ENCODE results near the gene FAF1. TPM values are rescaled to one million over a fixed set of nuclear protein-coding genes. Genes with fewer than 3 reads are reported as not detected.

The FAF1 gene
- total RNA-seq, 6 experiments from 2014 or later = 24.1 to 32.4 (median 31.6) TPM

DNA sequence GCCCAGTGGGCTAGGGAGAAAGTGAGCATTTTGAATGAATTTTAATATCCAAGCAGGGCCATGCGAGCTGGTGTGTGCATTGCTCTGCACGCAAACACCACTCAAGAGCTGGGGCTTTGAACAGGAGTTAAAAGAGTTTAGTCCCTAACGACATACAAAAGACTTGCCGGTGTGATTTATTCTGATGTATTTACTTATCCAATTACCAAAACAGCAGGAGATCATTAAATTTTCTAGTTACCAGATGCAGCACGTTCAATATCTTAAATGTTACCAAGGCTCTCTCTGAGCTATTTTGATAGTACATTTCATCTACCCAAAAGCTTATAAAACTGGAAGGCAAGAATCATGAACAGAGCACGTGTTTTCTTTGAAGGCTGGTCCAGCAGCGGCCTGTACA is 506.8 kb downstream of the FAF1 start:
- H3K27ac ChIP-seq = no peak overlapping the region
- H3K27me3 ChIP-seq = no peaks in the 10 kb centered on the region
- H3K4me3 ChIP-seq = no peak overlapping the region
- H3K36me3 ChIP-seq = no peaks in the 10 kb centered on the region
- intact Hi-C loops (cut with DNase I) = no loop called here
- WGBS (ENCODE audit: insufficient coverage, low coverage, low lambda C conversion rate, missing lambda C conversion rate) = 92% methylated on average over 7 of the region's 7 CpGs
- no peak for TF ChIP-seq POLR2A (IDR thresholded peaks at IDR 0.05)
- TF ChIP-seq, protein P1, sequence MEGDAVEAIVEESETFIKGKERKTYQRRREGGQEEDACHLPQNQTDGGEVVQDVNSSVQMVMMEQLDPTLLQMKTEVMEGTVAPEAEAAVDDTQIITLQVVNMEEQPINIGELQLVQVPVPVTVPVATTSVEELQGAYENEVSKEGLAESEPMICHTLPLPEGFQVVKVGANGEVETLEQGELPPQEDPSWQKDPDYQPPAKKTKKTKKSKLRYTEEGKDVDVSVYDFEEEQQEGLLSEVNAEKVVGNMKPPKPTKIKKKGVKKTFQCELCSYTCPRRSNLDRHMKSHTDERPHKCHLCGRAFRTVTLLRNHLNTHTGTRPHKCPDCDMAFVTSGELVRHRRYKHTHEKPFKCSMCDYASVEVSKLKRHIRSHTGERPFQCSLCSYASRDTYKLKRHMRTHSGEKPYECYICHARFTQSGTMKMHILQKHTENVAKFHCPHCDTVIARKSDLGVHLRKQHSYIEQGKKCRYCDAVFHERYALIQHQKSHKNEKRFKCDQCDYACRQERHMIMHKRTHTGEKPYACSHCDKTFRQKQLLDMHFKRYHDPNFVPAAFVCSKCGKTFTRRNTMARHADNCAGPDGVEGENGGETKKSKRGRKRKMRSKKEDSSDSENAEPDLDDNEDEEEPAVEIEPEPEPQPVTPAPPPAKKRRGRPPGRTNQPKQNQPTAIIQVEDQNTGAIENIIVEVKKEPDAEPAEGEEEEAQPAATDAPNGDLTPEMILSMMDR (IDR thresholded peaks at IDR 0.05) = no peak
- H3K4me1 ChIP-seq = no peaks in the 10 kb centered on the region
- H3K9me3 ChIP-seq = no peaks in the 10 kb centered on the region
- ATAC-seq (no peak), DNase-seq (no peak)

DNA sequence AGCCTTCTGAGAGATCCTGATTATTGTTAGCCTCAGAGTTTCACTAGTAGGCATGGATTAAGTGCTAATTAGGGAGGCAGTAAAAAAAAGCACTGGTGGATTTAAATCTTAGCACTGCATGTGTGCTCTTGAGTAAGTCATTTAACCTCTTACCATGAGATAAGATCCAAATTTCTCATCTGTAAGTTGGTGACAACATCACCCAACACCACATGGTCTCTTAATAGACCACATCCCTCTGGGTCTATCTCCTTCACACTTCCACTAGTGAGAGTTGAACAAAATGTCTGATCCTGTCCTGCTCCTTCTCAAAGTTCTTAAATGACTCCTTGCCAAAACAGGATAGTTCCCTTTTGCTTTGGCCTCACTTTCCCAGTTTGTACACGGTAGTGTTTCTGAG is 507.4 kb downstream of the FAF1 start:
- H3K36me3 ChIP-seq = no peaks in the 10 kb centered on the region
- H3K4me1 ChIP-seq = no peaks in the 10 kb centered on the region
- no peaks in the 10 kb centered on the region for H3K27me3 ChIP-seq
- no peak overlapping the region for H3K4me3 ChIP-seq
- TF ChIP-seq, protein P1 (IDR thresholded peaks at IDR 0.05) = no peak
- TF ChIP-seq POLR2A (IDR thresholded peaks at IDR 0.05) = no peak
- 91% methylated on average over 1 of the region's 1 CpG for WGBS (ENCODE audit: insufficient coverage, low coverage, low lambda C conversion rate, missing lambda C conversion rate)
- no peaks in the 10 kb centered on the region for H3K9me3 ChIP-seq
- ATAC-seq (no peak), DNase-seq (no peak)
- H3K27ac ChIP-seq = no peak overlapping the region
- intact Hi-C loops (cut with DNase I) = no loop called here

DNA sequence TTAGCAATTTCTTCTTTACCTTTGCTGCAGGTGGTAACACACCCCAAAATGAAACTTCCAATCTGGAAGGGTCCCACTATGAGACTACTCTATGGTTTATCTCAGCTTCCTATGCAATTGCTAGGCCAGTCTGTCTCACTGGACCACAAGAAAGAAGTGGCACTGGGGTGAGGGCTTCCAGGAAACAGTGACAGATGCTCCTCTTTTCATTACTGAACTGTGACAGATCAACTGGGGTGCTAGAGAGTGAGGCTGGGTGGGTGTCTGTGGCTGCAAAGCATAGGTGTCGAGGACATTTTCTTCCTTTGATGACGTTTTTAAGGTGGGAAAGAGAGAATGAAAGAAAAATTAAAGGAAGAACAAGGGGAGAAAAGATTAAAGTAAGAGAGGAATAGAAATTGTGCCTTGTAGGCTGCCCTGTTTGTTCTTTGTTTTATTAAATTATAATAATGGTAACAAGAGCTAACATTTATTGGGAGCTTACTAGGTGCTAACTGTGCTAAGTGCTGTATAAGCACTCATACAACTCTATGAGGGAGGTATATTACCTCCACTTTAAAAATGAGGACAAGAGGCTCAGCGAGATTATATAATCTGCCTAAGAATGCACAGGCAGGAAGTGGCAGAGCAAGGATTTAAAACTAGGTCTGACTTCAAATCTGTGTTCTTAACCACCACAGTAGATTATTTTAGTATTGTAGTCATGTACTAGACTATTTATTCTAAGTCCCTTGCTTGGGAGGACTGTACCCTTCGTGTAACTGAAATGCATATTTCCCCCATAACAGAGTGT is 509.0 kb downstream of the FAF1 start:
- DNase-seq (no peak), ATAC-seq (no peak)
- H3K36me3 ChIP-seq = no peaks in the 10 kb centered on the region
- 79% methylated on average over 4 of the region's 4 CpGs for WGBS (ENCODE audit: insufficient coverage, low coverage, low lambda C conversion rate, missing lambda C conversion rate)
- no peaks in the 10 kb centered on the region for H3K4me1 ChIP-seq
- H3K4me3 ChIP-seq = no peak overlapping the region
- TF ChIP-seq, protein P1 (IDR thresholded peaks at IDR 0.05) = no peak
- TF ChIP-seq POLR2A (IDR thresholded peaks at IDR 0.05) = no peak
- intact Hi-C loops (cut with DNase I) = no loop called here
- H3K27ac ChIP-seq = no peak overlapping the region
- H3K27me3 ChIP-seq = no peaks in the 10 kb centered on the region
- H3K9me3 ChIP-seq = no peaks in the 10 kb centered on the region

DNA sequence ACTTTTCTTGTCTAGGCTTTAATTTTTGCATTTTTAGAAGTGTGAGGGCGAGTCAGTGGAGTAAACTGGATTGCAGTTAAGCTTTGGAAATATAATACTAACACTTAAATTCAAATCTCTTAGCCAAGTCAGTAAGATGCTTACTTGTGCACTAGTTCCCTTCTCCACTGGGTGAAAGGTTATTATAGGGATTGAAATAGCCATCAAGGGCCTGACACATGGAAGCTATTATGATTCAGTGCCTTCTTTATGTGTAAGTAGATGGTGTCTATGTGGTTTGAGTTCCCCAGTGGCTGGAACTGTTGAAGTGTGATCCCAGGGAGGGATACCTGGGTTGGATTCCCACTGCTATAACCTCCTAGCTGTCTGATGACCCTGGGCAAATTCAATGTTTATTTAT is 512.1 kb downstream of the FAF1 start:
- no peak for TF ChIP-seq POLR2A (IDR thresholded peaks at IDR 0.05)
- TF ChIP-seq, protein P1 (IDR thresholded peaks at IDR 0.05) = no peak
- DNase-seq (no peak), ATAC-seq (no peak)
- Histone ChIP-seq H3K36me3 (no peaks in the 10 kb centered on the region), H3K27ac (no peak overlapping the region), H3K27me3 (no peaks in the 10 kb centered on the region), H3K4me1 (no peaks in the 10 kb centered on the region), H3K9me3 (no peaks in the 10 kb centered on the region), H3K4me3 (no peak overlapping the region)
- intact Hi-C loops (cut with DNase I) = no loop called here
- 93% methylated on average over 1 of the region's 1 CpG for WGBS (ENCODE audit: insufficient coverage, low coverage, low lambda C conversion rate, missing lambda C conversion rate)

Measured in right lobe of liver (tissue), 6 donors.